GM18951 (cell line): ENCODE measurements around the gene RAB3IL1.

Experiments used
- POLR2A ChIP-seq: IDR thresholded peaks from 4 replicates; pipeline ENCODE4 v1.6.1; 2011; ENCODE audit warnings: mild to moderate bottlenecking; ENCODE audit not compliant: insufficient read length, insufficient read depth; ENCODE audit errors: extremely low read depth
- in situ Hi-C: fragments of 300-500 bp; cut with MboI; formaldehyde crosslinking; loops from one replicate; pipeline ENCODE4 v1.12.0; 2022; ENCODE audit warnings: low sequenced_read_pairs, mixed read lengths, inconsistent platforms; ENCODE audit not compliant: unreplicated experiment

Gene RAB3IL1

GRCh38 chr11:61911128-61911700 is 6.2 kb downstream of the RAB3IL1 start:
- no peak for TF ChIP-seq POLR2A
- in situ Hi-C loops: no loop called here

GRCh38 chr11:61910187-61911127 is 6.9 kb downstream of the RAB3IL1 start:
- no peak for TF ChIP-seq POLR2A
- in situ Hi-C loops: no loop called here

- TF ChIP-seq POLR2A: no peak
- in situ Hi-C loops: no loop called here
These were observed 8.5 kb downstream of the RAB3IL1 start for GRCh38 chr11:61908730-61909316.

GRCh38 chr11:61907871-61908729 is 9.3 kb downstream of the RAB3IL1 start:
- in situ Hi-C loops: no loop called here
- no peak for TF ChIP-seq POLR2A

GRCh38 chr11:61907282-61907681 is 10.1 kb downstream of the RAB3IL1 start:
- in situ Hi-C loops: no loop called here

GRCh38 chr11:61906522-61906909 is 10.8 kb downstream of the RAB3IL1 start:
- no peak for TF ChIP-seq POLR2A
- in situ Hi-C loops: no loop called here

More at GRCh38 chr11:61907282-61907681, 10.1 kb downstream of the RAB3IL1 start:
- no peak for TF ChIP-seq POLR2A

GRCh38 chr11:61905801-61906521 is 11.4 kb downstream of the RAB3IL1 start:
- in situ Hi-C loops: no loop called here
- TF ChIP-seq POLR2A: no peak

GRCh38 chr11:61905067-61905696 is 12.2 kb downstream of the RAB3IL1 start:
- TF ChIP-seq POLR2A: no peak
- in situ Hi-C loops: no loop called here

GRCh38 chr11:61904539-61905048 is 12.8 kb downstream of the RAB3IL1 start:
- no peak for TF ChIP-seq POLR2A
- in situ Hi-C loops: no loop called here

GRCh38 chr11:61903845-61904244 is 13.5 kb downstream of the RAB3IL1 start:
- in situ Hi-C loops: no loop called here
- no peak for TF ChIP-seq POLR2A

GRCh38 chr11:61902313-61902712 is 15.1 kb downstream of the RAB3IL1 start:
- TF ChIP-seq POLR2A: no peak

GRCh38 chr11:61901397-61901796 is 16.0 kb downstream of the RAB3IL1 start:
- in situ Hi-C loops: no loop called here
- TF ChIP-seq POLR2A: no peak

More at GRCh38 chr11:61902313-61902712, 15.1 kb downstream of the RAB3IL1 start:
- in situ Hi-C loops: no loop called here
